ENCODE data around the gene NTF4.
"Not testable (repeated sequence)": the region's sequence is repeated elsewhere in the genome, so short reads cannot be mapped to it uniquely, and the experiment has no call there.

- TF ChIP-seq EZH2 (IDR thresholded peaks at IDR 0.05); POLR2AphosphoS5 (IDR thresholded peaks at IDR 0.05; ENCODE audit: borderline replicate concordance, low read depth, low read length): not testable (repeated sequence)
Measured at GRCh38 chr19:49042666-49043065, 22.0 kb downstream of the NTF4 start.
